Esophagus muscularis mucosa (tissue), 4 donors: ENCODE data around the gene BLOC1S6. TPM values are rescaled to one million over a fixed set of nuclear protein-coding genes. Genes with fewer than 3 reads are reported as not detected.
"Not testable (repeated sequence)": the region's sequence is repeated elsewhere in the genome, so short reads cannot be mapped to it uniquely, and the experiment has no call there.

Source experiments
- DNase-seq: peaks from one replicate; pipeline ENCODE4 v3.0.0-alpha.2; 2017; ENCODE audit errors: extremely low spot score
- H3K27ac ChIP-seq, 4 donors: fragments of 200-600 bp; sonication (generic); replicated peaks in 1 of 4; 1 replicate in 3 of 4; 2 replicates in 1 of 4; pipeline ENCODE4 v1.5.1; 2016 to 2019; ENCODE audit warnings: mild to moderate bottlenecking in 1 of 4
- H3K27me3 ChIP-seq, 4 donors: fragments of 200-600 bp; sonication (generic); one replicate each; pipeline versions ENCODE4 v1.5.1 to v1.6.0; 2016 to 2019
- H3K36me3 ChIP-seq, 4 donors: fragments of 200-600 bp; sonication (generic); one replicate each; pipeline ENCODE4 v1.5.1; 2016 to 2019
- H3K4me1 ChIP-seq, 4 donors: fragments of 200-600 bp; sonication (generic); one replicate each; pipeline ENCODE4 v1.5.1; 2016 to 2019
- H3K4me3 ChIP-seq, 4 donors: fragments of 200-600 bp; sonication (generic); 1 replicate in 2 of 4; 2 replicates in 2 of 4; pipeline ENCODE4 v1.5.1; 2016 to 2019; ENCODE audit warnings: mild to moderate bottlenecking in 4 of 4, moderate library complexity in 1 of 4
- H3K9me3 ChIP-seq, 4 donors: fragments of 200-600 bp; sonication (generic); 1 replicate in 3 of 4; 2 replicates in 1 of 4; pipeline ENCODE4 v1.5.1; 2016 to 2019
- CTCF ChIP-seq, 3 experiments: fragments of 200-600 bp in 2 of 3; fragments of 450-650 bp in 1 of 3; sonication (generic) in 2 of 3; IDR thresholded peaks; one replicate each; pipeline ENCODE4 v1.5.1; 2017 to 2019; ENCODE audit warnings: antibody characterized with exemption in 3 of 3, mild to moderate bottlenecking in 2 of 3, moderate library complexity in 1 of 3
- EP300 ChIP-seq: sonication (generic); formaldehyde crosslinking; IDR thresholded peaks from one replicate; pipeline ENCODE4 v1.6.1; 2017; ENCODE audit warnings: antibody characterized with exemption
- POLR2A ChIP-seq: fragments of 450-650 bp; IDR thresholded peaks from one replicate; pipeline ENCODE4 v1.6.1; 2017; ENCODE audit warnings: antibody characterized with exemption, moderate library complexity, mild to moderate bottlenecking, low read depth
- POLR2AphosphoS5 ChIP-seq, 2 donors: sonication (generic); formaldehyde crosslinking; IDR thresholded peaks; one replicate each; pipeline ENCODE4 v1.6.1; 2017; ENCODE audit warnings: antibody characterized with exemption in 2 of 2
- WGBS: methylation state at CpG from one replicate; pipeline ENCODE4 v1.1.5; 2018; 5-methylcytosine and 5-hydroxymethylcytosine counted together
- intact Hi-C: fragments of 100-400 bp; cut with DNase I; formaldehyde crosslinking; loops from one replicate; pipeline ENCODE4 v1.15.1; 2023
- total RNA-seq, 4 donors: library from RNA; depleted of rRNA; stranded (reverse); fragments of >200 nt; gene quantifications; one replicate each; pipeline versions ENCODE4 v1.1.0 to v1.2.1, GENCODE V29; 2016

Gene BLOC1S6
- total RNA-seq, 4 donors from 2014 or later, result 37.5 to 58.1 (median 49.2) TPM

DNA sequence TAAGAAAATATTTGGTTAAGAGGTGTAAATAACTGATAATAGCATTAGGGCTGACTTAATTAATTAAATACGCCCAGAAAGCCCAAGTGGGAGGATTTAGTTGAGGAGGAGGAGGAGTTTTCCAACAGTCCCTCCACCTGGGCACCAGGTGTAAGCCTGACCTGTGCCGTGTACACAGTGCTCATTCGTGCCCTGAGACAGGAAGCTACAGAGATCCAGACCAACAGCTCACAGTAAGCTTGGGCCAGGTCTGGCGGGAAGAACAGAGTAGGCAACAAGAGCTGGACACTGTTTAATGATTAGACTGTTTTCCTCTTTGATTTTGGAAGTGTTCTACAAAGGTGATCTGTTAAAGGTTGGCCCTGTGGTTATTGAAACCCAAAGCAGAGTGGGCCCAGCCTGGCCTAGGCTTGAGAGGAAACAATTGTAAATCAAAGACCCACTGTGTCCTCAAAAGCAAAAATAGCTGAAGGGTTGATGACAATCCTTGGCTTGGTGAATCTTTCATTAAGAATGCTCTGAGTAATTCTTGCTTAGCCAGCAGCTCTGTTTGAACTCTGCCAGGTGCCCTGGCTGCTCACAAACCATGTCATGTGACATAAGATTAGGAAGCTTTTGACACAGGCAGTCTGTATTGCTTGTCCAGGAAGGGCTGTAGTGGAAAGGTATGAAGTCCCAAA lies 61.5 kb downstream of the BLOC1S6 start:
- no peak overlapping the region for H3K27ac ChIP-seq
- no peak for DNase-seq
- 93% methylated on average over 4 of the region's 4 CpGs for WGBS

DNA sequence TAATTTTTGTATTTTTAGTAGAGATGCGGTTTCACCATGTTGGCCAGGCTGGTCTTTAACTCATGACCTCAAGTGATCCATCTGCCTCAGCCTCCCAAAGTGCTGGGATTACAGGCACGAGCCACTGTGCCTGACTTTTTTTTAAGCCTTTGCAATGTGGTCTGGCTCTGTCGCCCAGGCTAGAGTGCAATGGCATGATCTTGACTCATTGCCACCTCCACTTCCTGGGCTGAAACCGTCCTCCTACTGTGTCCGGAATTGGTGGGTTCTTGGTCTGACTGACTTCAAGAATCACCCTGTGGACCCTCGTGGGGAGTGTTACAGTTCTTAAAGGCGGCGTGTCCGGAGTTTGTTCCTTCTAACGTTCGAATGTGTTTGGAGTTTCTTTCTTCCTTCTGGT lies 62.8 kb downstream of the BLOC1S6 start:
- intact Hi-C loops, H3K4me3 ChIP-seq: not testable (repeated sequence)
- peaks cover 36 to 64% (median 59%) of the 10 kb centered on the region in 4 donors for H3K4me1 ChIP-seq

More for the DNA sequence above, 61.5 kb downstream of the BLOC1S6 start:
- no peaks in the 10 kb centered on the region for H3K27me3 ChIP-seq
- peaks cover 29 to 58% (median 54%) of the 10 kb centered on the region in 4 donors for H3K4me1 ChIP-seq
- H3K36me3 ChIP-seq, result peaks cover 0 to 7% (median 0%) of the 10 kb centered on the region in 4 donors
- H3K4me3 ChIP-seq, result no peak overlapping the region
- H3K9me3 ChIP-seq, result no peaks in the 10 kb centered on the region
- no peak for TF ChIP-seq POLR2AphosphoS5 (IDR thresholded peaks at IDR 0.05)
- no peak for TF ChIP-seq POLR2A
- no peak for TF ChIP-seq CTCF (IDR thresholded peaks at IDR 0.05)
- TF ChIP-seq EP300, result no peak
- intact Hi-C loops, result no loop called here

GRCh38 chr15:45650889-45651525 lies 63.8 kb downstream of the BLOC1S6 start:
- Histone ChIP-seq H3K27ac (no peak overlapping the region), H3K27me3 (no peaks in the 10 kb centered on the region), H3K36me3 (peaks cover 0 to 7% (median 0%) of the 10 kb centered on the region in 4 donors), H3K4me3 (no peak overlapping the region), H3K9me3 (no peaks in the 10 kb centered on the region), H3K4me1 (peaks cover 26 to 54% (median 50%) of the 10 kb centered on the region in 4 donors)
- no peak for DNase-seq
- intact Hi-C loops, result no loop called here
- TF ChIP-seq EP300 (no peak), CTCF (IDR thresholded peaks at IDR 0.05) (no peak), POLR2AphosphoS5 (IDR thresholded peaks at IDR 0.05) (no peak), POLR2A (no peak)
- WGBS, result 98% methylated on average over 24 of the region's 35 CpGs

More for the DNA sequence above, 62.8 kb downstream of the BLOC1S6 start:
- H3K36me3 ChIP-seq, H3K27ac ChIP-seq, H3K9me3 ChIP-seq, H3K27me3 ChIP-seq, DNase-seq: not testable (repeated sequence)
- 89% methylated on average over 8 of the region's 11 CpGs for WGBS

DNA sequence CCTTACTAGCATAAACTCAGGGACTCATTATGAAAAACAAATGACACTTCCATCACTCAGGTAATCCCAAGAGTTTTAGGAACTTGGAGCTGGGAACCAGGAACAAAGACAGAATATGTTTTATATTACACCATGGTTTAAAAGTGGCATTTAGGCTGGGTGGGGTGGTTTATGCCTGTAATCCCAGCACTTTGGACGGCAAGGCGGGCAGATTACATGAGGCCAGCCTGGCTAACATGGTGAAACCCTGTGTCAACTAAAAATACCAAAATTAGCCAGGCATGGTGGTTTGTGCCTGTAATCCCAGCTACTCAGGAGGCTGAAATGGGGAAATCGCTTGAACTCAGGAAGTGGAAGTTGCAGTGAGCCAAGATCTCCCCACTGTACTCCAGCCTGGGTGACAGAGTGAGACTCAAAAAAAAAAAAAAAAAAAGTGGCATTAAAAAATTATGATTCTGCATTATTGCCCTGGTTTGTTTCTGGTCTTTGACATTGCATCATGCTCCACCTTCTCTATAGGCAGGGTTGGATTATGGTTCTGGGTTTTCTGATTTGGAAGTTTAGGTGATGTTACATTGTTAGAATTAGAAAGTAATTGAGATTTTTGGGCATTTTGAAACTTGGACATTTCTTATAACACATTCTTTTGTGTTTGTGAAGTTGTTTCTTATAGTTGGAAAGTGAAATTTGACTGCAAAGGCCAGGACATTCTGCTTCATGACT lies 66.7 kb downstream of the BLOC1S6 start:
- Histone ChIP-seq H3K9me3 (no peaks in the 10 kb centered on the region), H3K27me3 (no peaks in the 10 kb centered on the region), H3K27ac (no peak overlapping the region), H3K36me3 (peaks cover 0 to 10% (median 0%) of the 10 kb centered on the region in 4 donors), H3K4me1 (peaks cover 25 to 49% (median 44%) of the 10 kb centered on the region in 4 donors), H3K4me3 (no peak overlapping the region)
- intact Hi-C loops, result no loop called here
- 48% methylated on average over 3 of the region's 3 CpGs for WGBS
- TF ChIP-seq CTCF (IDR thresholded peaks at IDR 0.05) (no peak), POLR2A (no peak), POLR2AphosphoS5 (IDR thresholded peaks at IDR 0.05) (no peak), EP300 (no peak)
- no peak for DNase-seq

DNA sequence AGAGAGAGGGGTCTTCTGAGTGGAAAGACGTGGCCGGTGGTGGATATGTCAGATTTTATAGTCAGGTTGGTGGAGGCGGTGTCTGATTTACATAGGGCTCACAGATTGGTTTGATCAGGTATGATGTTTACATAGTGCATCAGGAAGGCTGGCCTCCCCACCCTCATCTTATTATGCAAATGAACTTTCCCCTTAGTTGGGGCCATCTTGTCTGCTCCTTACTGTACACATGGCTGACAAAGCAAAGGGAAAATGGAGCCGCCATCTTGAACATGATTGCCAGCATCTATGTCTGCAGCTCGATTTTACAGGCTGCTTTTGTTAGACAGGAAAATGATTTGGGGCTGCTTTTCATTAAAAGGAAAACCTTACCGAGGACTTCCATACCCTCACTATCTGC lies 67.6 kb downstream of the BLOC1S6 start:
- Histone ChIP-seq H3K27me3 (no peaks in the 10 kb centered on the region), H3K4me3 (no peak overlapping the region), H3K9me3 (no peaks in the 10 kb centered on the region), H3K4me1 (peaks cover 16 to 47% (median 43%) of the 10 kb centered on the region in 4 donors), H3K36me3 (peaks cover 0 to 19% (median 0%) of the 10 kb centered on the region in 4 donors), H3K27ac (no peak overlapping the region)
- 91% methylated on average over 6 of the region's 6 CpGs for WGBS
- no peak for DNase-seq
- TF ChIP-seq CTCF (IDR thresholded peaks at IDR 0.05) (no peak), EP300 (no peak), POLR2A (no peak), POLR2AphosphoS5 (IDR thresholded peaks at IDR 0.05) (no peak)
- intact Hi-C loops, result no loop called here
